HepG2 (cell line): ENCODE results near the gene EPHA2. TPM values are rescaled to one million over a fixed set of nuclear protein-coding genes. Genes with fewer than 3 reads are reported as not detected.

Experiments
- ATAC-seq: fragments of 200-7000 bp; cut with Tn5 transposase; 3 replicates; pipeline ENCODE4 v1.9.1; 2020; ENCODE audit warnings: mild to moderate bottlenecking, moderate library complexity
- BruUV-seq: library from RNA; stranded (reverse); fragments of 400-500 nt; replicated peaks from 2 replicates; lab custom pipeline; 2021; lab: Mats Ljungman, UMichigan
- CTCF ChIA-PET: fragments of 300-600 bp; formaldehyde crosslinking; extraction: SDS; loops from one replicate; lab custom pipeline; 2021; ENCODE audit warnings: low total read pairs, inconsistent platforms, low intra/inter-chr PET ratio; lab: Yijun Ruan, JAX
- POLR2A ChIA-PET: fragments of 350-600 bp; sonication (Branson Sonifier 250); formaldehyde crosslinking; loops from one replicate; lab custom pipeline; 2020; ENCODE audit warnings: antibody characterized with exemption, inconsistent platforms; lab: Yijun Ruan, JAX
- DNase-seq: peaks from one replicate; pipeline ENCODE4 v3.0.0-alpha.2; 2015; ENCODE audit warnings: low spot score
- FAIRE-seq: peaks from 3 replicates; lab custom pipeline; 2011; peaks lifted over from hg19 to GRCh38; lab: Jason Lieb, UNC
- H2AFZ ChIP-seq: one replicate; pipeline ENCODE4 v1.6.1; 2011; ENCODE audit warnings: low read length, inconsistent platforms
- H3K27ac ChIP-seq: fragments of 300-600 bp; 3 replicates; pipeline ENCODE4 v1.8.0; 2011; ENCODE audit warnings: mixed run types, mild to moderate bottlenecking, mixed read lengths, low read length, inconsistent platforms; ENCODE audit not compliant: insufficient read depth; ENCODE audit errors: extremely low read length
- H3K27me3 ChIP-seq, 2 experiments: fragments of 200-600 bp in 1 of 2; 2 replicates in 1 of 2; 3 replicates in 1 of 2; pipeline versions ENCODE4 v1.6.0 to v1.8.0; 2011; ENCODE audit warnings: low read length in 2 of 2, mild to moderate bottlenecking in 2 of 2, moderate library complexity in 2 of 2, inconsistent platforms in 1 of 2; ENCODE audit not compliant: insufficient read depth in 2 of 2, control insufficient read depth in 1 of 2
- H3K36me3 ChIP-seq, 2 experiments: fragments of 200-600 bp in 1 of 2; replicated peaks in 1 of 2; 2 replicates in 1 of 2; 3 replicates in 1 of 2; pipeline versions ENCODE4 v1.5.1 to v1.8.0; 2011; ENCODE audit warnings: low read length in 2 of 2, inconsistent platforms in 1 of 2; ENCODE audit not compliant: insufficient read depth in 2 of 2, control insufficient read depth in 1 of 2
- H3K4me1 ChIP-seq: 2 replicates; pipeline ENCODE4 v1.5.1; 2012; ENCODE audit warnings: low read length, inconsistent platforms; ENCODE audit not compliant: insufficient read depth
- H3K4me2 ChIP-seq: 2 replicates; pipeline ENCODE4 v1.6.0; 2011; ENCODE audit warnings: low read depth, low read length, inconsistent platforms
- H3K4me3 ChIP-seq, 3 experiments: fragments of 200-600 bp in 1 of 3; sonication (generic), shearing (Covaris generic) in 1 of 3; replicated peaks in 1 of 3; 2 replicates each; pipeline ENCODE4 v1.5.1; 2011 to 2016; ENCODE audit warnings: low read length in 3 of 3, inconsistent platforms in 2 of 3, low read depth in 2 of 3, mild to moderate bottlenecking in 2 of 3, control low read depth in 1 of 3, mixed read lengths in 1 of 3; ENCODE audit not compliant: insufficient read depth in 1 of 3
- H3K79me2 ChIP-seq: one replicate; pipeline ENCODE4 v1.6.1; 2011; ENCODE audit warnings: low read length, inconsistent platforms; ENCODE audit not compliant: insufficient read depth
- H3K9ac ChIP-seq: 2 replicates; pipeline ENCODE4 v1.6.0; 2011; ENCODE audit warnings: mild to moderate bottlenecking, low read depth, low read length, inconsistent platforms; ENCODE audit not compliant: insufficient read depth
- H3K9me3 ChIP-seq: 2 replicates; pipeline ENCODE4 v1.5.1; 2012; ENCODE audit warnings: mild to moderate bottlenecking, low read length
- H4K20me1 ChIP-seq: 2 replicates; pipeline ENCODE4 v1.6.0; 2011; ENCODE audit warnings: inconsistent platforms, mild to moderate bottlenecking, low read length, moderate library complexity; ENCODE audit not compliant: insufficient read depth
- HBP1 ChIP-seq: IDR thresholded peaks from 2 replicates; pipeline ENCODE4 v1.6.1; 2016; ENCODE audit warnings: low read depth, control low read depth
- ONECUT2 ChIP-seq: sonication (generic); formaldehyde crosslinking; IDR thresholded peaks from 2 replicates; pipeline ENCODE4 v1.4.0; 2020; ENCODE audit warnings: missing genetic modification reagents
- PATZ1 ChIP-seq: sonication (generic); formaldehyde crosslinking; IDR thresholded peaks from 2 replicates; pipeline ENCODE4 v1.4.0; 2020; ENCODE audit warnings: missing genetic modification reagents
- RCOR2 ChIP-seq: IDR thresholded peaks from 2 replicates; pipeline ENCODE4 v1.6.1; 2016; ENCODE audit warnings: missing biosample characterization, missing genetic modification reagents
- SAP130 ChIP-seq: IDR thresholded peaks from 2 replicates; pipeline ENCODE4 v1.6.1; 2016; ENCODE audit warnings: low read depth
- ZBTB4 ChIP-seq: sonication (generic); formaldehyde crosslinking; IDR thresholded peaks from 2 replicates; pipeline ENCODE4 v1.4.0; 2020; ENCODE audit warnings: missing genetic modification reagents, mild to moderate bottlenecking, borderline replicate concordance
- ZNF343 ChIP-seq: sonication (generic); formaldehyde crosslinking; IDR thresholded peaks from 2 replicates; pipeline ENCODE4 v1.4.0; 2020; ENCODE audit warnings: mild to moderate bottlenecking, missing genetic modification reagents
- ZNF572 ChIP-seq: sonication (generic); formaldehyde crosslinking; IDR thresholded peaks from 2 replicates; pipeline ENCODE4 v1.5.1; 2020; ENCODE audit warnings: mild to moderate bottlenecking, missing genetic modification reagents
- ZNF879 ChIP-seq: sonication (generic); formaldehyde crosslinking; IDR thresholded peaks from 2 replicates; pipeline ENCODE4 v1.8.1; 2023; ENCODE audit warnings: missing genetic modification reagents
- WGBS: methylation state at CpG from one replicate; pipeline ENCODE4 v1.1.6; 2017; ENCODE audit warnings: low lambda C conversion rate; 5-methylcytosine and 5-hydroxymethylcytosine counted together
- in situ Hi-C: cut with HindIII; loops from 2 replicates; pipeline ENCODE4 v1.10.0; 2017; ENCODE audit warnings: low pct_unique_long_range_greater_than_20kb; ENCODE audit not compliant: extremely low pct_ligation_motif_present
- intact Hi-C: fragments of 100-400 bp; cut with micrococcal nuclease; formaldehyde crosslinking; loops from one replicate; pipeline ENCODE4 v1.10.0; 2022; ENCODE audit not compliant: unreplicated experiment
- polyA plus RNA-seq, 8 experiments: library from polyadenylated mRNA; depleted of rRNA in 3 of 8; stranded (reverse) in 7 of 8; unstranded in 1 of 8; fragments of >200 nt; fragmentation: Illumina TruSeq in 4 of 8; extraction: Trizol in 4 of 8; gene quantifications; 2 replicates each; pipeline versions ENCODE4 v1.2.1 to v1.2.3, GENCODE V29; 2011 to 2016; ENCODE audit warnings: low read depth in 4 of 8, missing spikeins in 1 of 8, mixed read lengths in 1 of 8; ENCODE audit not compliant: insufficient read depth in 1 of 8
- total RNA-seq, 5 experiments: library from RNA; depleted of rRNA; stranded (reverse); fragments of >200 nt; fragmentation: Illumina TruSeq; extraction: Trizol; gene quantifications; 2 replicates each; pipeline ENCODE4 v1.2.3, GENCODE V29; 2016; ENCODE audit warnings: low read depth in 1 of 5

The EPHA2 gene
- total and polyA plus RNA-seq, 2 of the 13 experiments (the other 11 are each of a cell fraction or from before 2014, with no cell fraction given), result 33.6 to 53.6 TPM

GRCh38 chr1:16148329-16149092, 7.4 kb downstream of the EPHA2 start (continued):
- no peak for TF ChIP-seq HBP1 (CRISPR knock-in tag)
- TF ChIP-seq, all 625 proteins: peak for 12

GRCh38 chr1:16147156-16147926, 8.5 kb downstream of the EPHA2 start:
- BruUV-seq, result no TSS peak
- peaks cover 100% of the 10 kb centered on the region for H3K4me1 ChIP-seq
- 49% methylated on average over 10 of the region's 10 CpGs for WGBS
- peaks cover 56% of the 10 kb centered on the region for H4K20me1 ChIP-seq
- ChIA-PET POLR2A (interaction anchor here (1.6 to 6.2 kb wide), 4 partner anchors 7 to 35 kb away, joined by 4 to 120 read pairs (median 52); partner anchors contain the start of gene EPHA2), CTCF (no interaction called here)
- H3K27me3 ChIP-seq, result no peaks in the 10 kb centered on the region
- H3K4me3 ChIP-seq, result peak overlapping the region in 2 of 3 experiments; percentile 12 to 51; a peak in 2 of 6 replicates
- H2AFZ ChIP-seq, result no peak overlapping the region
- peak overlapping the region; percentile 78 for H3K4me2 ChIP-seq
- FAIRE-seq (no peak), DNase-seq (no peak), ATAC-seq (no peak)
- in situ Hi-C loops (loop anchor here (5.0 kb wide), 1 partner anchor 35 kb away; no protein-coding TSS in a partner anchor), intact Hi-C loops (loop anchor here (10.0 kb wide), 1 partner anchor 73 kb away; the partner anchor contains the start of gene FAM131C)
- H3K9me3 ChIP-seq, result no peaks in the 10 kb centered on the region
- H3K27ac ChIP-seq, result peak overlapping the region; percentile 76
- H3K79me2 ChIP-seq, result peaks cover 76% of the 10 kb centered on the region
- peak overlapping the region; percentile 70 for H3K9ac ChIP-seq
- peaks cover 36 to 60% of the 10 kb centered on the region in 2 experiments for H3K36me3 ChIP-seq
- TF ChIP-seq SAP130 (CRISPR knock-in tag) (0 out of 2 replicates have a peak, but pooled peaks have one; percentile 6), RCOR2 (CRISPR knock-in tag) (peak; percentile 40; the same call in 1 of the 2 replicates), ZNF343 (CRISPR knock-in tag) (no peak), ZBTB4 (CRISPR knock-in tag) (peak; percentile 65; the same call in 1 of the 2 replicates), ZNF879 (no peak), PATZ1 (CRISPR knock-in tag) (peak; percentile 1; the same call in 1 of the 2 replicates), ZNF572 (CRISPR knock-in tag) (no peak), ONECUT2 (CRISPR knock-in tag) (peak; percentile 65; the same call in 1 of the 2 replicates)
